Measurements from ENCODE around the gene GPNMB. TPM values are rescaled to one million over a fixed set of nuclear protein-coding genes. Genes with fewer than 3 reads are reported as not detected.

GPNMB gene
- total and polyA plus RNA-seq, 9 donors, result 13.9 to 431 (median 64.1) TPM

- H3K4me3 ChIP-seq, result no peak overlapping the region
- TF ChIP-seq POLR2A (IDR thresholded peaks at IDR 0.05) (no peak), EP300 (IDR thresholded peaks at IDR 0.05) (no peak), CTCF (IDR thresholded peaks at IDR 0.05) (no peak)
- no peaks in the 10 kb centered on the region for H3K9me3 ChIP-seq
- no peaks in the 10 kb centered on the region for H3K27me3 ChIP-seq
- intact Hi-C loops (cut with DNase I), result no loop called here
- H3K36me3 ChIP-seq, result no peaks in the 10 kb centered on the region
- WGBS, 3 donors, result 44 to 61% (median 52%) methylated on average over 11 of the region's 11 CpGs
- no peak for DNase-seq
- H3K27ac ChIP-seq, result no peak overlapping the region
- H3K4me1 ChIP-seq (ENCODE audit: insufficient read depth), result no peaks in the 10 kb centered on the region
Measured at GRCh38 chr7:23211589-23211988, 35.0 kb upstream of the GPNMB start.

- H3K4me3 ChIP-seq, result no peak overlapping the region
- TF ChIP-seq POLR2A (IDR thresholded peaks at IDR 0.05) (no peak), CTCF (IDR thresholded peaks at IDR 0.05) (no peak), EP300 (IDR thresholded peaks at IDR 0.05) (no peak)
- H3K27ac ChIP-seq, result no peak overlapping the region
- no peaks in the 10 kb centered on the region for H3K9me3 ChIP-seq
- 73 to 80% (median 75%) methylated on average over 2 of the region's 2 CpGs for WGBS, 3 donors
- H3K36me3 ChIP-seq, result no peaks in the 10 kb centered on the region
- no peak for DNase-seq
- no peaks in the 10 kb centered on the region for H3K4me1 ChIP-seq (ENCODE audit: insufficient read depth)
- H3K27me3 ChIP-seq, result no peaks in the 10 kb centered on the region
- intact Hi-C loops (cut with DNase I), result no loop called here
Measured at GRCh38 chr7:23212395-23212794, 34.2 kb upstream of the GPNMB start.

- no peaks in the 10 kb centered on the region for H3K4me1 ChIP-seq (ENCODE audit: insufficient read depth)
- H3K9me3 ChIP-seq, result no peaks in the 10 kb centered on the region
- no peaks in the 10 kb centered on the region for H3K27me3 ChIP-seq
- DNase-seq, result no peak
- H3K36me3 ChIP-seq, result no peaks in the 10 kb centered on the region
- no peak overlapping the region for H3K4me3 ChIP-seq
- no peak overlapping the region for H3K27ac ChIP-seq
- 82 to 86% (median 84%) methylated on average over 4 of the region's 4 CpGs for WGBS, 3 donors
- intact Hi-C loops (cut with DNase I), result no loop called here
- no peak for TF ChIP-seq POLR2A (IDR thresholded peaks at IDR 0.05)
- TF ChIP-seq CTCF (IDR thresholded peaks at IDR 0.05), result no peak
- TF ChIP-seq EP300 (IDR thresholded peaks at IDR 0.05), result no peak
Measured at GRCh38 chr7:23212841-23213240, 33.7 kb upstream of the GPNMB start.

- Histone ChIP-seq H3K36me3 (no peaks in the 10 kb centered on the region), H3K27ac (no peak overlapping the region), H3K27me3 (no peaks in the 10 kb centered on the region), H3K4me1 (ENCODE audit: insufficient read depth) (no peaks in the 10 kb centered on the region), H3K9me3 (no peaks in the 10 kb centered on the region), H3K4me3 (no peak overlapping the region)
- no peak for TF ChIP-seq CTCF (IDR thresholded peaks at IDR 0.05)
- no peak for TF ChIP-seq POLR2A (IDR thresholded peaks at IDR 0.05)
- no peak for TF ChIP-seq EP300 (IDR thresholded peaks at IDR 0.05)
- intact Hi-C loops (cut with DNase I), result no loop called here
- DNase-seq, result no peak
- WGBS, 3 donors, result 96 to 97% (median 96%) methylated on average over 11 of the region's 11 CpGs
Measured at GRCh38 chr7:23213755-23214154, 32.8 kb upstream of the GPNMB start.

GRCh38 chr7:23214423-23214822 lies 32.2 kb upstream of the GPNMB start:
- Histone ChIP-seq H3K9me3 (no peaks in the 10 kb centered on the region), H3K27me3 (no peaks in the 10 kb centered on the region), H3K4me3 (no peak overlapping the region), H3K27ac (no peak overlapping the region), H3K36me3 (no peaks in the 10 kb centered on the region), H3K4me1 (ENCODE audit: insufficient read depth) (no peaks in the 10 kb centered on the region)
- 82 to 90% (median 87%) methylated on average over 5 of the region's 5 CpGs for WGBS, 3 donors
- no peak for DNase-seq
- intact Hi-C loops (cut with DNase I), result no loop called here
- no peak for TF ChIP-seq CTCF (IDR thresholded peaks at IDR 0.05)
- no peak for TF ChIP-seq POLR2A (IDR thresholded peaks at IDR 0.05)
- no peak for TF ChIP-seq EP300 (IDR thresholded peaks at IDR 0.05)
